K562 (cell line): ENCODE results near the gene CBX8. TPM values are rescaled to one million over a fixed set of nuclear protein-coding genes. Genes with fewer than 3 reads are reported as not detected.

Experiments used
- DACH1 ChIP-seq: fragments of 450-650 bp; IDR thresholded peaks from 2 replicates; pipeline ENCODE4 v1.6.1; 2018; ENCODE audit not compliant: partially characterized antibody
- KLF16 ChIP-seq: IDR thresholded peaks from 2 replicates; pipeline ENCODE4 v1.6.1; 2016; ENCODE audit warnings: antibody characterized with exemption
- LARP7 ChIP-seq: fragments of 450-650 bp; IDR thresholded peaks from 2 replicates; pipeline ENCODE4 v1.6.1; 2016
- PBX2 ChIP-seq, 2 experiments: IDR thresholded peaks in 1 of 2; conservative IDR thresholded peaks in 1 of 2; 2 replicates each; pipeline ENCODE4 v1.6.1; 2016; ENCODE audit warnings: low read depth in 2 of 2, mild to moderate bottlenecking in 1 of 2, missing compliant biosample characterization in 1 of 2, missing genetic modification characterization in 1 of 2, moderate library complexity in 1 of 2
- ZFPM2 ChIP-seq: fragments of 250-450 bp; sonication (Bioruptor Pico); IDR thresholded peaks from 2 replicates; pipeline ENCODE4 v1.5.1; 2022; ENCODE audit warnings: mild to moderate bottlenecking
- ZNF239 ChIP-seq: fragments of 250-450 bp; sonication (Bioruptor Pico); IDR thresholded peaks from 2 replicates; pipeline ENCODE4 v1.4.0; 2020; ENCODE audit warnings: mild to moderate bottlenecking
- polyA plus RNA-seq, 8 experiments: library from polyadenylated mRNA; depleted of rRNA in 4 of 8; stranded (reverse) in 5 of 8; unstranded in 3 of 8; fragments of >200 nt; fragmentation: Nextera tagmentation in 2 of 8; fragmentation: Illumina TruSeq in 1 of 8; extraction: Ambion mirVana in 2 of 8; extraction: Trizol in 1 of 8; gene quantifications; 2 replicates each; pipeline versions ENCODE4 v1.2.1 to v1.2.3, GENCODE V29; 2011 to 2014; ENCODE audit warnings: inconsistent platforms in 1 of 8, missing spikeins in 1 of 8
- total RNA-seq, 7 experiments: library from RNA; depleted of rRNA in 6 of 7; stranded (reverse); fragments of >200 nt in 6 of 7; fragmentation: Illumina TruSeq in 2 of 7; extraction: Trizol in 2 of 7; gene quantifications; 2 replicates each; pipeline versions ENCODE4 v1.2.1 to v1.2.3, GENCODE V29; 2011 to 2021; ENCODE audit warnings: low replicate concordance in 1 of 7
- TF ChIP-seq, protein P1 (sequence below): fragments of 450-650 bp; IDR thresholded peaks from 2 replicates; pipeline ENCODE4 v1.6.1; 2016; ENCODE audit warnings: mild to moderate bottlenecking, moderate library complexity
- TF ChIP-seq, protein P2 (sequence below): sonication (generic); formaldehyde crosslinking; IDR thresholded peaks from 2 replicates; pipeline ENCODE4 v1.8.1; 2023; ENCODE audit warnings: mild to moderate bottlenecking, missing genetic modification reagents

CBX8 gene
- total and polyA plus RNA-seq, 9 of the 15 experiments (the other 6 are each of a cell fraction or from before 2014, with no cell fraction given), result 0.08 to 11.9 (median 2.6) TPM

GRCh38 chr17:79811011-79811867 is 14.4 kb upstream of the CBX8 start (continued):
- TF ChIP-seq, protein P1, sequence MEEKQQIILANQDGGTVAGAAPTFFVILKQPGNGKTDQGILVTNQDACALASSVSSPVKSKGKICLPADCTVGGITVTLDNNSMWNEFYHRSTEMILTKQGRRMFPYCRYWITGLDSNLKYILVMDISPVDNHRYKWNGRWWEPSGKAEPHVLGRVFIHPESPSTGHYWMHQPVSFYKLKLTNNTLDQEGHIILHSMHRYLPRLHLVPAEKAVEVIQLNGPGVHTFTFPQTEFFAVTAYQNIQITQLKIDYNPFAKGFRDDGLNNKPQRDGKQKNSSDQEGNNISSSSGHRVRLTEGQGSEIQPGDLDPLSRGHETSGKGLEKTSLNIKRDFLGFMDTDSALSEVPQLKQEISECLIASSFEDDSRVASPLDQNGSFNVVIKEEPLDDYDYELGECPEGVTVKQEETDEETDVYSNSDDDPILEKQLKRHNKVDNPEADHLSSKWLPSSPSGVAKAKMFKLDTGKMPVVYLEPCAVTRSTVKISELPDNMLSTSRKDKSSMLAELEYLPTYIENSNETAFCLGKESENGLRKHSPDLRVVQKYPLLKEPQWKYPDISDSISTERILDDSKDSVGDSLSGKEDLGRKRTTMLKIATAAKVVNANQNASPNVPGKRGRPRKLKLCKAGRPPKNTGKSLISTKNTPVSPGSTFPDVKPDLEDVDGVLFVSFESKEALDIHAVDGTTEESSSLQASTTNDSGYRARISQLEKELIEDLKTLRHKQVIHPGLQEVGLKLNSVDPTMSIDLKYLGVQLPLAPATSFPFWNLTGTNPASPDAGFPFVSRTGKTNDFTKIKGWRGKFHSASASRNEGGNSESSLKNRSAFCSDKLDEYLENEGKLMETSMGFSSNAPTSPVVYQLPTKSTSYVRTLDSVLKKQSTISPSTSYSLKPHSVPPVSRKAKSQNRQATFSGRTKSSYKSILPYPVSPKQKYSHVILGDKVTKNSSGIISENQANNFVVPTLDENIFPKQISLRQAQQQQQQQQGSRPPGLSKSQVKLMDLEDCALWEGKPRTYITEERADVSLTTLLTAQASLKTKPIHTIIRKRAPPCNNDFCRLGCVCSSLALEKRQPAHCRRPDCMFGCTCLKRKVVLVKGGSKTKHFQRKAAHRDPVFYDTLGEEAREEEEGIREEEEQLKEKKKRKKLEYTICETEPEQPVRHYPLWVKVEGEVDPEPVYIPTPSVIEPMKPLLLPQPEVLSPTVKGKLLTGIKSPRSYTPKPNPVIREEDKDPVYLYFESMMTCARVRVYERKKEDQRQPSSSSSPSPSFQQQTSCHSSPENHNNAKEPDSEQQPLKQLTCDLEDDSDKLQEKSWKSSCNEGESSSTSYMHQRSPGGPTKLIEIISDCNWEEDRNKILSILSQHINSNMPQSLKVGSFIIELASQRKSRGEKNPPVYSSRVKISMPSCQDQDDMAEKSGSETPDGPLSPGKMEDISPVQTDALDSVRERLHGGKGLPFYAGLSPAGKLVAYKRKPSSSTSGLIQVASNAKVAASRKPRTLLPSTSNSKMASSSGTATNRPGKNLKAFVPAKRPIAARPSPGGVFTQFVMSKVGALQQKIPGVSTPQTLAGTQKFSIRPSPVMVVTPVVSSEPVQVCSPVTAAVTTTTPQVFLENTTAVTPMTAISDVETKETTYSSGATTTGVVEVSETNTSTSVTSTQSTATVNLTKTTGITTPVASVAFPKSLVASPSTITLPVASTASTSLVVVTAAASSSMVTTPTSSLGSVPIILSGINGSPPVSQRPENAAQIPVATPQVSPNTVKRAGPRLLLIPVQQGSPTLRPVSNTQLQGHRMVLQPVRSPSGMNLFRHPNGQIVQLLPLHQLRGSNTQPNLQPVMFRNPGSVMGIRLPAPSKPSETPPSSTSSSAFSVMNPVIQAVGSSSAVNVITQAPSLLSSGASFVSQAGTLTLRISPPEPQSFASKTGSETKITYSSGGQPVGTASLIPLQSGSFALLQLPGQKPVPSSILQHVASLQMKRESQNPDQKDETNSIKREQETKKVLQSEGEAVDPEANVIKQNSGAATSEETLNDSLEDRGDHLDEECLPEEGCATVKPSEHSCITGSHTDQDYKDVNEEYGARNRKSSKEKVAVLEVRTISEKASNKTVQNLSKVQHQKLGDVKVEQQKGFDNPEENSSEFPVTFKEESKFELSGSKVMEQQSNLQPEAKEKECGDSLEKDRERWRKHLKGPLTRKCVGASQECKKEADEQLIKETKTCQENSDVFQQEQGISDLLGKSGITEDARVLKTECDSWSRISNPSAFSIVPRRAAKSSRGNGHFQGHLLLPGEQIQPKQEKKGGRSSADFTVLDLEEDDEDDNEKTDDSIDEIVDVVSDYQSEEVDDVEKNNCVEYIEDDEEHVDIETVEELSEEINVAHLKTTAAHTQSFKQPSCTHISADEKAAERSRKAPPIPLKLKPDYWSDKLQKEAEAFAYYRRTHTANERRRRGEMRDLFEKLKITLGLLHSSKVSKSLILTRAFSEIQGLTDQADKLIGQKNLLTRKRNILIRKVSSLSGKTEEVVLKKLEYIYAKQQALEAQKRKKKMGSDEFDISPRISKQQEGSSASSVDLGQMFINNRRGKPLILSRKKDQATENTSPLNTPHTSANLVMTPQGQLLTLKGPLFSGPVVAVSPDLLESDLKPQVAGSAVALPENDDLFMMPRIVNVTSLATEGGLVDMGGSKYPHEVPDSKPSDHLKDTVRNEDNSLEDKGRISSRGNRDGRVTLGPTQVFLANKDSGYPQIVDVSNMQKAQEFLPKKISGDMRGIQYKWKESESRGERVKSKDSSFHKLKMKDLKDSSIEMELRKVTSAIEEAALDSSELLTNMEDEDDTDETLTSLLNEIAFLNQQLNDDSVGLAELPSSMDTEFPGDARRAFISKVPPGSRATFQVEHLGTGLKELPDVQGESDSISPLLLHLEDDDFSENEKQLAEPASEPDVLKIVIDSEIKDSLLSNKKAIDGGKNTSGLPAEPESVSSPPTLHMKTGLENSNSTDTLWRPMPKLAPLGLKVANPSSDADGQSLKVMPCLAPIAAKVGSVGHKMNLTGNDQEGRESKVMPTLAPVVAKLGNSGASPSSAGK, result peak; percentile 32
- TF ChIP-seq LARP7, result no peak
- TF ChIP-seq ZFPM2 (CRISPR knock-in tag), result no peak
- TF ChIP-seq PBX2 (CRISPR knock-in tag; IDR thresholded peaks at IDR 0.05; ENCODE audit: low read depth), result no peak
- TF ChIP-seq PBX2 (tag; conservative IDR thresholded peaks at IDR 0.05; ENCODE audit: low read depth), result no peak
- TF ChIP-seq DACH1, result no peak
- TF ChIP-seq, protein P2, sequence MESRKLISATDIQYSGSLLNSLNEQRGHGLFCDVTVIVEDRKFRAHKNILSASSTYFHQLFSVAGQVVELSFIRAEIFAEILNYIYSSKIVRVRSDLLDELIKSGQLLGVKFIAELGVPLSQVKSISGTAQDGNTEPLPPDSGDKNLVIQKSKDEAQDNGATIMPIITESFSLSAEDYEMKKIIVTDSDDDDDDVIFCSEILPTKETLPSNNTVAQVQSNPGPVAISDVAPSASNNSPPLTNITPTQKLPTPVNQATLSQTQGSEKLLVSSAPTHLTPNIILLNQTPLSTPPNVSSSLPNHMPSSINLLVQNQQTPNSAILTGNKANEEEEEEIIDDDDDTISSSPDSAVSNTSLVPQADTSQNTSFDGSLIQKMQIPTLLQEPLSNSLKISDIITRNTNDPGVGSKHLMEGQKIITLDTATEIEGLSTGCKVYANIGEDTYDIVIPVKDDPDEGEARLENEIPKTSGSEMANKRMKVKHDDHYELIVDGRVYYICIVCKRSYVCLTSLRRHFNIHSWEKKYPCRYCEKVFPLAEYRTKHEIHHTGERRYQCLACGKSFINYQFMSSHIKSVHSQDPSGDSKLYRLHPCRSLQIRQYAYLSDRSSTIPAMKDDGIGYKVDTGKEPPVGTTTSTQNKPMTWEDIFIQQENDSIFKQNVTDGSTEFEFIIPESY, result peak; percentile 94
- peak; percentile 80 for TF ChIP-seq KLF16
- TF ChIP-seq ZNF239 (CRISPR knock-in tag), result no peak
